Measurements from ENCODE around the gene CCDC66.

Gene CCDC66

DNA sequence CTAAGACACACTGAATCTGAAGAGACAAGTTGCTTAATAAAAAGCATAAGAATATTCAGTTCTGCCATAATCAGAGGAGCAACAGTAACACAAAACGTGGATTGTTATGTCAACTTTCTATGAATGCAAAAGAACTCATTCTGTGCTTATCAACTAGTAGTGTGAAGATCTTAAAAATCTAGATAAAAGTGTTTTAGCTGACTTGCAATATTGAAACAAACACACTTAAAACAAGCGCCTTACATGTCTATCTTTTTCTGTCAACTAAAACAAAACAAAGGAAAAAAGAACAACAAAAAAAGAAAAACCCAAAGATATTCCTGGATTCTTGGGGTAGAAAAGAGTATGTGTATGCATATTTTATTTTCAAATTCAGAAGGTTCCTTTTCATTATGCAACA lies 88.4 kb downstream of the CCDC66 start:
- Histone ChIP-seq H3K27me3 (ENCODE audit: control insufficient read depth in 2 of 2, insufficient read depth in 2 of 2, low read length in 2 of 2) (no peaks in the 10 kb centered on the region), H3K4me3 (ENCODE audit: low read length in 2 of 2) (no peak overlapping the region), H3K27ac (ENCODE audit: low read depth in 2 of 2, low read length in 2 of 2) (no peak overlapping the region), H3K9me3 (ENCODE audit: control insufficient read depth in 2 of 2, low read length in 2 of 2) (no peaks in the 10 kb centered on the region), H3K4me1 (ENCODE audit: control insufficient read depth in 2 of 2, insufficient read depth in 2 of 2, low read length in 2 of 2) (no peaks in the 10 kb centered on the region), H3K36me3 (ENCODE audit: control insufficient read depth in 2 of 2, insufficient read depth in 2 of 2, low read length in 2 of 2) (peaks cover 45 to 49% of the 10 kb centered on the region in 2 donors), H3K9ac (ENCODE audit: low read depth in 1 of 2, low read length in 2 of 2) (no peak overlapping the region)

DNA sequence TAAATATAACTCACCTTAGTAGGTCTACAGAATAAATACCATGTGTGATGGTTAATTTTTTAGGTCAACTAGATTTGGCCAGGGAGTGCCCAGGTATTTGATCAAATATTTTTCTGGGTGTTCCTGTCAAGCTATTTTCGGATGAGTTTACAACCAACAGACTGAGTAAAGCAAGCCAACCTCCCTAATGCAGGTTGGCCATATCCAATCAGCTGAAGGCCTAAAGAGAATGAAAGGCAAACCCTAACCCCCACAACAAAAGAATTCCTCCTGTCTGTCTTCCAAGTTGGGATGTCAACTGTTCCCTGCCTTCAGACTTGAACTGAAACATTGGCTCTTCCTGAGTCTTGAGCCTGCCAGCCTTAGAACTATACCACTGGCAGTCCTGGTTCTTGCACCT lies 97.5 kb downstream of the CCDC66 start:
- H3K27me3 ChIP-seq (ENCODE audit: control insufficient read depth in 2 of 2, insufficient read depth in 2 of 2, low read length in 2 of 2) = no peaks in the 10 kb centered on the region
- no peaks in the 10 kb centered on the region for H3K4me1 ChIP-seq (ENCODE audit: control insufficient read depth in 2 of 2, insufficient read depth in 2 of 2, low read length in 2 of 2)
- H3K9ac ChIP-seq (ENCODE audit: low read depth in 1 of 2, low read length in 2 of 2) = no peak overlapping the region
- H3K27ac ChIP-seq (ENCODE audit: low read depth in 2 of 2, low read length in 2 of 2) = no peak overlapping the region
- no peak overlapping the region for H3K4me3 ChIP-seq (ENCODE audit: low read length in 2 of 2)
- H3K9me3 ChIP-seq (ENCODE audit: control insufficient read depth in 2 of 2, low read length in 2 of 2) = peaks cover 0 to 2% of the 10 kb centered on the region in 2 donors
- peaks cover 33 to 44% of the 10 kb centered on the region in 2 donors for H3K36me3 ChIP-seq (ENCODE audit: control insufficient read depth in 2 of 2, insufficient read depth in 2 of 2, low read length in 2 of 2)

DNA sequence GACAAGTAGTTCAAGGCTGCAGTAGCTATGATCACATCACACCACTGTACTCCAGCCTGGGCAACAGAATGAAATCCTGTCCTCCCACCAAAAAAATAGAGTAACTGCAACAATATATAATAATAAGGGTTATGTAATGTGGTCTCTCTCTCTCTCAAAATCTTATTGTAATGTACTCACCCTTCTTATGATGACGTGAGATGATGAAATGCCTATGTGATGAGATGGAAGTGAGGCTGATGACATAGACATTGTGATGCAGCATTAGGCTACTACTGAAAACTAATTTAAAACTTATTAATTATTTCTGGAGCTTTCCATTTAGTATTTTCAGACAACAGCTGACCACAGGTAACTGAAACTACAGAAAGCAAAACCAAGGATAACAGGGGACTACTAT lies 98.7 kb downstream of the CCDC66 start:
- H3K4me1 ChIP-seq (ENCODE audit: control insufficient read depth in 2 of 2, insufficient read depth in 2 of 2, low read length in 2 of 2) = no peaks in the 10 kb centered on the region
- peaks cover 0 to 2% of the 10 kb centered on the region in 2 donors for H3K9me3 ChIP-seq (ENCODE audit: control insufficient read depth in 2 of 2, low read length in 2 of 2)
- no peak overlapping the region for H3K4me3 ChIP-seq (ENCODE audit: low read length in 2 of 2)
- H3K27me3 ChIP-seq (ENCODE audit: control insufficient read depth in 2 of 2, insufficient read depth in 2 of 2, low read length in 2 of 2) = no peaks in the 10 kb centered on the region
- H3K36me3 ChIP-seq (ENCODE audit: control insufficient read depth in 2 of 2, insufficient read depth in 2 of 2, low read length in 2 of 2) = peaks cover 45 to 49% of the 10 kb centered on the region in 2 donors
- H3K9ac ChIP-seq (ENCODE audit: low read depth in 1 of 2, low read length in 2 of 2) = no peak overlapping the region
- H3K27ac ChIP-seq (ENCODE audit: low read depth in 2 of 2, low read length in 2 of 2) = no peak overlapping the region

DNA sequence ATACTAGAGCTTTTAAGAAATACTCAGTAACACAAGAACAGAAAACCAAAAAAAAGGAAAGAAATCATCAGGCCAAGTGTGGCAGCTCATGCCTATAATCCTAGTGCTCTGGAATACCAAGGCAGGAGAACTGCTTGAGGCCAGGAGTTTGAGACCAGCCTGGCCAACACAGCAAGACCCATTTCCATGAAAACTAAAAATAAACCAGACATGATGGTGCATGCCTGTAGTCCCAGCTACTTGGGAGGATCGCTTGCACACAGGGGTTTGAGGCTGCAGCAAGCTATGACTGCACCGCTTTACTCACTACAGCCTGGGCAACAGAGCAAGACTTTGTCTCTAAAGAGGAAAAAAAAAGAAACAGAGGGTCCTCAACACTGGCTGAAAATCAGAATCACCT lies 107.8 kb downstream of the CCDC66 start:
- H3K9ac ChIP-seq (ENCODE audit: low read depth in 1 of 2, low read length in 2 of 2) = no peak overlapping the region
- no peaks in the 10 kb centered on the region for H3K27me3 ChIP-seq (ENCODE audit: control insufficient read depth in 2 of 2, insufficient read depth in 2 of 2, low read length in 2 of 2)
- no peak overlapping the region for H3K4me3 ChIP-seq (ENCODE audit: low read length in 2 of 2)
- H3K27ac ChIP-seq (ENCODE audit: low read depth in 2 of 2, low read length in 2 of 2) = no peak overlapping the region
- H3K9me3 ChIP-seq (ENCODE audit: control insufficient read depth in 2 of 2, low read length in 2 of 2) = no peaks in the 10 kb centered on the region
- H3K36me3 ChIP-seq (ENCODE audit: control insufficient read depth in 2 of 2, insufficient read depth in 2 of 2, low read length in 2 of 2) = peaks cover 63 to 70% of the 10 kb centered on the region in 2 donors
- no peaks in the 10 kb centered on the region for H3K4me1 ChIP-seq (ENCODE audit: control insufficient read depth in 2 of 2, insufficient read depth in 2 of 2, low read length in 2 of 2)

DNA sequence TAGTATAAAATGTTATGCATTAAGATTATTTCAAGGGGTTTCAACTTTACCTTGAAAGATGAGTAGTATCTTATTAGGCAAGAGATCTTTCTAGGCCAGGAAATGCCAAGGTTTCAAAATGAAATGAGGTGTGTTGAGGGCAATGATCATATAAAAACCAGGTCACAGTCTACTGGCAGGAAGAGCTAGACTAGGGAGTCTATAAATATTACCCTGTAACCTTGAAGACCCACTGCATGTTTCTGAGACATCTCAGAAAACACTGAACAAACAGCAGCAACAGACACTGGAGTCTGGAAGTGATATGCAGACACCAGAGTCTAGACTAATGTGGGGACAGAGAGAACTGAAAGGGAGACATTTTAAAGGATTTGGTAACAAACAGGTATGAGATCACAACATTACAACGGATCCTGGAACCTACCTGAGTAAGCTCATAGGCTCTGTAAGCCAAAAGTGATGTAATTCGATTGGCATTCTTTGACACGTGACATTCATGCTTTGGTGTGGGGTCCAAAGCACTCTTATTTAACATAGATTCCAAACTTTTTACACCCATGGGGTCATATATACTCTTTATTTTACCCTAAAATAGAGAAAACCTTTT lies 111.1 kb downstream of the CCDC66 start:
- H3K4me1 ChIP-seq (ENCODE audit: control insufficient read depth in 2 of 2, insufficient read depth in 2 of 2, low read length in 2 of 2) = no peaks in the 10 kb centered on the region

More for the DNA sequence above, 111.1 kb downstream of the CCDC66 start:
- Histone ChIP-seq H3K27me3 (ENCODE audit: control insufficient read depth in 2 of 2, insufficient read depth in 2 of 2, low read length in 2 of 2) (no peaks in the 10 kb centered on the region), H3K4me3 (ENCODE audit: low read length in 2 of 2) (no peak overlapping the region), H3K36me3 (ENCODE audit: control insufficient read depth in 2 of 2, insufficient read depth in 2 of 2, low read length in 2 of 2) (peaks cover 52 to 61% of the 10 kb centered on the region in 2 donors), H3K27ac (ENCODE audit: low read depth in 2 of 2, low read length in 2 of 2) (no peak overlapping the region), H3K9ac (ENCODE audit: low read depth in 1 of 2, low read length in 2 of 2) (no peak overlapping the region), H3K9me3 (ENCODE audit: control insufficient read depth in 2 of 2, low read length in 2 of 2) (no peaks in the 10 kb centered on the region)
